ENCODE measurements around the gene EXOC6B.

Gene EXOC6B

DNA sequence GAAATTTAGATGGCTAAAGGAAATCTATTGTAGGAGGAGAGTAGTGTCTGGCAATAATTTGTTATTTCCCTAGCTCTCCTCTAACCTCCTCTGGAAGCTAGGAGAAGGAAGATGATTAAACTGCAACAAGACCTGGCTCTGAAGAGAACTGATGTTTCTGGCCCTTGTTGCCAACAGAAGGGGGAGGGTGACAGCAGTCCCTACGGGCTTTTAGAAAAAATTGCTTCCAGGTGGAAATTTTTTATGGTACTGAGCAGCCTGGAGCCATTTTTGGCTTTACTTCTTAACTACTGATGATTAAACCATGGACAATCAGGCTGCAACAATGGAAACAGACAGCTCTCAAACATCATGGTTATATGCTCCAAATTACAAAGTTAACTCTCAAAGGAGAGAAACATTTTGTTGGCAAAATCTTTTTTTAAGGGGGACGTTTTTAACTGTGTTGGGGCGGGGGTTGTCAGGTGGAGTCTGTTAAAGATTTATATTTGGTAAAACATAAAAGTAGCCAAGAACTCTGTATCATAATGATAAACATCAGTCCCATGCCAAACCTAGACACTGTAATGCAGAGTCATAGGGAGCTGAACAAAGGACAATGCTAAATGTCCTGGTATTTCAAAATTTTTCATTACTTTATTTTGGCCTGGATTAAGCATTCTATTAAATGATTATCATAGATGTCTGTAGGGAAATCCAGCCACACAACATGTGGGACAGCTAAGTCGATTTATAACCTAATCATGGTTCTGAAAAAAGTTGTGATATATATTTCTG lies 70.0 kb downstream of the EXOC6B start:
- ChIA-PET POLR2A (ENCODE audit: low non-redundant PET) (interaction anchor here (0.6 kb wide), 1 partner anchor 8 kb away, joined by 3 read pairs; no protein-coding TSS in a partner anchor), CTCF (interaction anchor here (0.5 kb wide), 1 partner anchor 112 kb away, joined by 3 read pairs; no protein-coding TSS in a partner anchor)
- no peak for DNase-seq (ENCODE audit: low spot score)
- H3K27ac ChIP-seq: no peak overlapping the region
- TF ChIP-seq, protein P1, sequence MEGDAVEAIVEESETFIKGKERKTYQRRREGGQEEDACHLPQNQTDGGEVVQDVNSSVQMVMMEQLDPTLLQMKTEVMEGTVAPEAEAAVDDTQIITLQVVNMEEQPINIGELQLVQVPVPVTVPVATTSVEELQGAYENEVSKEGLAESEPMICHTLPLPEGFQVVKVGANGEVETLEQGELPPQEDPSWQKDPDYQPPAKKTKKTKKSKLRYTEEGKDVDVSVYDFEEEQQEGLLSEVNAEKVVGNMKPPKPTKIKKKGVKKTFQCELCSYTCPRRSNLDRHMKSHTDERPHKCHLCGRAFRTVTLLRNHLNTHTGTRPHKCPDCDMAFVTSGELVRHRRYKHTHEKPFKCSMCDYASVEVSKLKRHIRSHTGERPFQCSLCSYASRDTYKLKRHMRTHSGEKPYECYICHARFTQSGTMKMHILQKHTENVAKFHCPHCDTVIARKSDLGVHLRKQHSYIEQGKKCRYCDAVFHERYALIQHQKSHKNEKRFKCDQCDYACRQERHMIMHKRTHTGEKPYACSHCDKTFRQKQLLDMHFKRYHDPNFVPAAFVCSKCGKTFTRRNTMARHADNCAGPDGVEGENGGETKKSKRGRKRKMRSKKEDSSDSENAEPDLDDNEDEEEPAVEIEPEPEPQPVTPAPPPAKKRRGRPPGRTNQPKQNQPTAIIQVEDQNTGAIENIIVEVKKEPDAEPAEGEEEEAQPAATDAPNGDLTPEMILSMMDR (conservative IDR thresholded peaks at IDR 0.05; ENCODE audit: low read depth): no peak

DNA sequence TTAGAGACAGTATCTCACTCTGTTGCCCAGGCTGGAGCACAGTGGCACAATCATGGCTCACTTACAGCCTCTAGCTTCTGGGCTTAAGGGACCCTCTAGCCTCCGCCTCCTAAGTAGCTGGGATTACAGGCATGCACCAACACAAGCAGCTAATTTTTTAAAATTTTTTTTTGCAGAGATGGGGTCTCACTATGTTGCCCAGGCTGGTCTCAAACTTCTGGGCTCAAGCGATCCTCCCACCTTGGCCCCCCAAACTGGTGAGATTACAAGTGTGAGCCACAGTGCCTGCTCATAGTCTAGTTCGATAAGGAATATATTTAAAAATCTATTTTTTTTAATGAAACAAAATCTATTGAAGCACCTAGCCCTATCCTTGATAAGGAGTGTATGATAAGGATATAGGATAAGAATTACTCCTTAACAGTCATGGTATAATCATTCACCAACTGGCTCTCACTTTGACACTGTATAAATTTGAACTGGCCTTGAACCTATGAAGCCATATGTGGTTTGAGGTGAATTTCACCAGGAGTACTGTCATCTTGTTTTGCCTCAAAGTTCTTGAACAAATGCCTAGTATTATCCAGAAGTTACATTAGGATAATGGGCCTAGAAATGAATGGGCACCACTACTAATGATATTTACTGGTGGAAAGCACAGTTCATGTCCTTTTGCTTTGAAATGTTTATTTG lies 71.1 kb downstream of the EXOC6B start:
- ChIA-PET POLR2A (ENCODE audit: low non-redundant PET) (no interaction called here), CTCF (interaction anchor here (0.7 kb wide), 1 partner anchor 698 kb away, joined by 6 read pairs; no protein-coding TSS in a partner anchor)
- TF ChIP-seq, protein P1 (conservative IDR thresholded peaks at IDR 0.05; ENCODE audit: low read depth): no peak
- DNase-seq (ENCODE audit: low spot score): no peak
- H3K27ac ChIP-seq: no peak overlapping the region

DNA sequence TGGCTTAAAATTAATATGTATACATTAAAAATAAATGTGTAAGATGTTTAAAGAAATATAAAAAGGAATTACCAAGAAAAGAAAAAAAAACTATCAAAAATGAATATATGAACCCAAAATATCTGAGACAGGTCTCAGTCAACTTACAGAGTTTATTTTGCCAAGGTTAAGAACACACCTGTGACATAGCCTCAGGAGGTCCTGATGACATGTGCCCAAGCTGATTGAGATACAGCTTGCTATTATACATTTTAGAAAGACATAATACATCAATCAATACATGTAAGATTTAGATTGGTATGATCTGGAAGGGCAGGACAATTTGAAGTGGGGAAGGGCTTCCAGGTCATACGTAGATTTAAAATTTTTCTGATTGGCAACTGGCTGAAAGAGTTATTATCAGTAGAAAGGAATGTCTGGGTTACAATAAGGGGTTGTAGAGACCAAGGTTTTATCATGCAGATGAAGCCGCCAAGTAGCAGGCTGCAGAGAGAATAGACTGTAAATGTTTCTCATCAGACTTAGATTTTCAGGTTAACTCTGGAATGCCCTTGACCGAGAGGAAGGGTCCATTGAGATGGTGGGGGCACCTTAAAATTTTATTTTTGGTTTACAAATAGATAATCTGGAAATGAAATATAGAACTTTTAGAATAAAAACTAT lies 74.7 kb downstream of the EXOC6B start:
- DNase-seq (ENCODE audit: low spot score): no peak
- TF ChIP-seq, protein P1 (conservative IDR thresholded peaks at IDR 0.05; ENCODE audit: low read depth): no peak
- H3K27ac ChIP-seq: no peak overlapping the region
- POLR2A ChIA-PET (ENCODE audit: low non-redundant PET): no interaction called here
- CTCF ChIA-PET: no interaction called here

DNA sequence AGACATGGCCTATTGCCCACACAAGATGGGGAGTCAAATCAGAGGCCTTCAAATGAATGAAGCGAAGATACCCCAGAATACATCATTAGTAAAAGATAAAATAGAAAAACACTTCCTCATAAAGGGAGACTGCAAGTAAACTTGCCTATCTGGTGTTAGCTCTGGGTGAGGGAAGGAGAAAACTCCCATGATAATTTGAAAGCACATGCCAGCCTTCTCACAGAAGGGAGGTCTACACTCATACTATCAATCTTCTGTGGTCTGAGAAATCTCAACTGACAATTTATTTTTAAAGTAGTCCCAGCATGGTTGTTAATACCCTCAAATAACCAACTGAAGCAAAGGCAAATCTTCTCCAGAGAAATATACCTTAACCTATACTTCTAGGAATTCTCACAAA lies 75.4 kb downstream of the EXOC6B start:
- POLR2A ChIA-PET (ENCODE audit: low non-redundant PET): no interaction called here

DNA sequence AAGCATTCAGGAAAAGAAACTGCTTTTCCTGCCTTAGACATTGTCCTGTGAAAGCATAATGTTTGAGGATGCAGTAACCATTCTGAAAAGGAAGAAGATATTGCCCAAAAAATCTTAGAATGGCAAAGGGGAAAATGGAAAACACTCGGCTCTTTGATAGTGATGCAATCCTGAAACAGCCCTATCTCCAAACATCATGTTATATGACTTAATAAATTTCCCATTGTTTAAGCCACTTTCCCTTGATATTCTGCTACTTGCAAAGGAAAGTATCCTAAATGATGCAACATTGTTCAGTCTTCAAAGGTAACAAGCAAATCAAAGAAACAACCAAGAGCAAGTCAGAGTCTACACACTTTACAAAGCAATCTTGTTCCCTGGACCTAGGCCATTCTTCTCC lies 78.5 kb downstream of the EXOC6B start:
- DNase-seq (ENCODE audit: low spot score): no peak
- CTCF ChIA-PET: interaction anchor here (0.6 to 1.7 kb wide), 2 partner anchors 380 to 597 kb away, joined by 3 read pairs; no protein-coding TSS in a partner anchor
- POLR2A ChIA-PET (ENCODE audit: low non-redundant PET): no interaction called here
- no peak overlapping the region for H3K27ac ChIP-seq
- TF ChIP-seq, protein P1 (conservative IDR thresholded peaks at IDR 0.05; ENCODE audit: low read depth): no peak

More for the DNA sequence above, 75.4 kb downstream of the EXOC6B start:
- CTCF ChIA-PET: no interaction called here
- no peak overlapping the region for H3K27ac ChIP-seq
- no peak for DNase-seq (ENCODE audit: low spot score)
- TF ChIP-seq, protein P1 (conservative IDR thresholded peaks at IDR 0.05; ENCODE audit: low read depth): no peak

DNA sequence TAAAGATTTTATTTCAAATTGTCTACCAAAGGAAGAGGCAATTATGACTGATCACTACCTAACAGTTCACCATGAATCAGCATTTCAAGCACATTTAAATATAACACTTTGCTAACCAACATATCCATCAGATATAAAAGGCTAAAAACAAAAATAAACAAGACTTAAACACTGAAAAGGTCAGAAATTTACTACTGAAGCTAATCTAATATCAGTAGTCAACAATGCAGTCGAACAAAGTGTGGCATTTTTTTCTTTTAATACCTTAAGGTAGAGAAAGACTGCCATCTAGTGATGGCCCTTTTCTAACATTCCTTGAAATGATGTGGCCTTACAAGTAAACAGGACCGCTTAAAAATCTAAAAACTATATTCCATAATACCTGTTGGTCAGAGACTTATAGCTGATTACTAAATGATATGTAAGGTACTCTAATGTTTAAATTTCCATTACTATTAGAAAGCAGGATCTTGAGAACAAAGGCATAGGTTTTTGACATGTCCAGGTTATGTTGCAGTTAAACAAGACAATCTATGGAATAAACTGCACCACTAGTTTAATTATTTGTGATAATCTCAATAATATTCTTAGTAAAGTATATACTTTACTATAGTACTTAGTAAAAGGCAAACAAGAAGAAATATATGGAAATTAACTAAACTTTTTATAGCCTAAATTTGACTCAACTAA lies 80.0 kb downstream of the EXOC6B start:
- DNase-seq (ENCODE audit: low spot score): peak; percentile 22
- CTCF ChIA-PET: interaction anchor here (0.6 to 1.7 kb wide), 6 partner anchors 11 to 932 kb away, joined by 3 to 4 read pairs (median 3); no protein-coding TSS in a partner anchor
- TF ChIP-seq, protein P1 (conservative IDR thresholded peaks at IDR 0.05; ENCODE audit: low read depth): peak; percentile 74
- POLR2A ChIA-PET (ENCODE audit: low non-redundant PET): no interaction called here
- no peak overlapping the region for H3K27ac ChIP-seq
